HEK293T (cell line): ENCODE results near the gene RNU5D-1.
"Not testable (repeated sequence)": the region's sequence is repeated elsewhere in the genome, so short reads cannot be mapped to it uniquely, and the experiment has no call there.

Experiments
- CTCF ChIA-PET: fragments of 350-600 bp; formaldehyde crosslinking; extraction: SDS; loops from one replicate; lab custom pipeline; 2021; ENCODE audit warnings: antibody characterized with exemption, inconsistent platforms; lab: Yijun Ruan, JAX
- POLR2A ChIA-PET: fragments of 350-600 bp; formaldehyde crosslinking; extraction: SDS; loops from one replicate; lab custom pipeline; 2020; ENCODE audit warnings: antibody characterized with exemption, inconsistent platforms; lab: Yijun Ruan, JAX
- DNase-seq: peaks from one replicate; pipeline ENCODE4 v3.0.0; 2012; ENCODE audit warnings: mixed read lengths; ENCODE audit errors: extremely low spot score
- ARNT ChIP-seq: fragments of 450-650 bp; IDR thresholded peaks from 2 replicates; pipeline ENCODE4 v1.6.1; 2017; ENCODE audit warnings: mild to moderate bottlenecking
- BHLHE40 ChIP-seq: fragments of 450-650 bp; IDR thresholded peaks from 2 replicates; pipeline ENCODE4 v1.6.1; 2016; ENCODE audit warnings: mild to moderate bottlenecking, moderate library complexity, borderline replicate concordance
- CTBP1 ChIP-seq: fragments of 450-650 bp; IDR thresholded peaks from 2 replicates; pipeline ENCODE4 v1.6.1; 2016; ENCODE audit warnings: borderline replicate concordance
- ELF4 ChIP-seq: fragments of 450-650 bp; IDR thresholded peaks from 2 replicates; pipeline ENCODE4 v1.6.1; 2017; ENCODE audit warnings: antibody characterized with exemption
- FOXA1 ChIP-seq: fragments of 450-650 bp; IDR thresholded peaks from 2 replicates; pipeline ENCODE4 v1.6.1; 2016; ENCODE audit warnings: mild to moderate bottlenecking
- FOXK2 ChIP-seq: fragments of 450-650 bp; IDR thresholded peaks from 2 replicates; pipeline ENCODE4 v1.6.1; 2016; ENCODE audit warnings: mild to moderate bottlenecking
- FOXM1 ChIP-seq: fragments of 450-650 bp; IDR thresholded peaks from 2 replicates; pipeline ENCODE4 v1.6.1; 2017; ENCODE audit warnings: mild to moderate bottlenecking, borderline replicate concordance
- HDGF ChIP-seq: fragments of 450-650 bp; IDR thresholded peaks from 2 replicates; pipeline ENCODE4 v1.6.1; 2017; ENCODE audit warnings: antibody characterized with exemption, borderline replicate concordance
- L3MBTL2 ChIP-seq: fragments of 450-650 bp; conservative IDR thresholded peaks from 2 replicates; pipeline ENCODE4 v1.6.1; 2016; ENCODE audit warnings: mild to moderate bottlenecking
- LEF1 ChIP-seq: fragments of 450-650 bp; IDR thresholded peaks from 2 replicates; pipeline ENCODE4 v1.6.1; 2017; ENCODE audit warnings: mild to moderate bottlenecking, borderline replicate concordance
- NFRKB ChIP-seq: fragments of 450-650 bp; IDR thresholded peaks from 2 replicates; pipeline ENCODE4 v1.6.1; 2016; ENCODE audit warnings: mild to moderate bottlenecking, moderate library complexity
- PKNOX1 ChIP-seq: fragments of 450-650 bp; IDR thresholded peaks from 2 replicates; pipeline ENCODE4 v1.6.1; 2016
- SP1 ChIP-seq: fragments of 450-650 bp; IDR thresholded peaks from 2 replicates; pipeline ENCODE4 v1.6.1; 2017
- SUZ12 ChIP-seq: fragments of 450-650 bp; IDR thresholded peaks from 2 replicates; pipeline ENCODE4 v1.6.1; 2016; ENCODE audit warnings: mild to moderate bottlenecking
- TARDBP ChIP-seq: fragments of 450-650 bp; IDR thresholded peaks from 2 replicates; pipeline ENCODE4 v1.6.1; 2016
- ZNF384 ChIP-seq: fragments of 450-650 bp; IDR thresholded peaks from 2 replicates; pipeline ENCODE4 v1.6.1; 2016

RNU5D-1 gene

GRCh38 chr1:44776730-44777068, 45.7 kb upstream of the RNU5D-1 start:
- TF ChIP-seq SP1 (no peak), TARDBP (no peak), NFRKB (no peak), SUZ12 (no peak), PKNOX1 (no peak), ARNT (no peak), ZNF384 (no peak), BHLHE40 (no peak), FOXM1 (no peak), CTBP1 (no peak), ELF4 (no peak)
- no peak for DNase-seq
- ChIA-PET POLR2A (interaction anchor here (0.8 to 3.1 kb wide), 12 partner anchors 9 to 235 kb away, joined by 3 to 52 read pairs (median 19); partner anchors contain the start of genes BEST4, BTBD19, DYNLT4 and HECTD3), CTCF (no interaction called here)

GRCh38 chr1:44775930-44776729, 45.2 kb upstream of the RNU5D-1 start:
- CTCF ChIA-PET = interaction anchor here (0.6 kb wide), 1 partner anchor 35 kb away, joined by 3 read pairs; no protein-coding TSS in a partner anchor
- no peak for DNase-seq
- POLR2A ChIA-PET = interaction anchor here (0.6 to 3.1 kb wide), 40 partner anchors 9 to 564 kb away, joined by 3 to 52 read pairs (median 7); partner anchors contain the start of genes BEST4, BTBD19, DYNLT4 and HECTD3
- TF ChIP-seq CTBP1 = no peak
- no peak for TF ChIP-seq ELF4
- no peak; the same call in 1 of the 2 replicates for TF ChIP-seq LEF1
- TF ChIP-seq FOXM1 = no peak
- TF ChIP-seq PKNOX1 = no peak
- no peak for TF ChIP-seq SUZ12
- TF ChIP-seq BHLHE40 = no peak
- TF ChIP-seq ARNT = no peak
- no peak for TF ChIP-seq ZNF384
- no peak for TF ChIP-seq TARDBP
- no peak for TF ChIP-seq FOXK2
- no peak for TF ChIP-seq L3MBTL2
- no peak for TF ChIP-seq HDGF
- no peak for TF ChIP-seq NFRKB

- ChIA-PET POLR2A (interaction anchor here (0.5 to 3.1 kb wide), 50 partner anchors 9 to 724 kb away, joined by 3 to 52 read pairs (median 6); partner anchors contain the start of genes BEST4, BTBD19, CCDC163 and DYNLT4), CTCF (interaction anchor here (0.6 kb wide), 1 partner anchor 34 kb away, joined by 3 read pairs; no protein-coding TSS in a partner anchor)
- TF ChIP-seq L3MBTL2 (peak; percentile 89), FOXK2 (no peak), TARDBP (no peak), FOXM1 (peak; percentile 69), PKNOX1 (no peak), ELF4 (peak; percentile 82), SUZ12 (no peak), NFRKB (peak; percentile 71)
- DNase-seq = peak; percentile 84
These were observed 44.3 kb upstream of the RNU5D-1 start, which contains the start of gene RPS8 for GRCh38 chr1:44775078-44775929. Gene RPS8, plus strand, starts transcription at chr1:44775540. Its CDS starts 57 bp downstream, at chr1:44775597.

- CTCF ChIA-PET, DNase-seq: not testable (repeated sequence)
- POLR2A ChIA-PET = interaction anchor here (1.4 to 2.2 kb wide), 3 partner anchors 8 to 11 kb away, joined by 4 to 21 read pairs (median 4); partner anchors contain the start of gene RPS8
These were observed 35.5 kb upstream of the RNU5D-1 start for GRCh38 chr1:44766421-44766820.

GRCh38 chr1:44760876-44761275, 29.9 kb upstream of the RNU5D-1 start:
- ChIA-PET POLR2A (interaction anchor here (2.5 kb wide), 1 partner anchor 39 kb away, joined by 7 read pairs; no protein-coding TSS in a partner anchor), CTCF (no interaction called here)
- DNase-seq = no peak
- TF ChIP-seq ARNT = no peak
- no peak for TF ChIP-seq LEF1
- no peak for TF ChIP-seq PKNOX1
- no peak for TF ChIP-seq SP1
- TF ChIP-seq FOXM1 = no peak
- no peak for TF ChIP-seq FOXA1
- TF ChIP-seq ELF4 = no peak
- no peak for TF ChIP-seq FOXK2
- TF ChIP-seq BHLHE40 = no peak
- no peak for TF ChIP-seq NFRKB
- no peak for TF ChIP-seq CTBP1
- no peak for TF ChIP-seq L3MBTL2
- TF ChIP-seq HDGF = no peak
- TF ChIP-seq ZNF384 = no peak
